ENCODE results near the gene OR2V1.
"Not testable (repeated sequence)": the region's sequence is repeated elsewhere in the genome, so short reads cannot be mapped to it uniquely, and the experiment has no call there.

Gene OR2V1

GRCh38 chr5:181130832-181131496, at the start of gene OR2V1:
TSS of gene OR2V1 (minus strand) at chr5:181131169. CDS start at chr5:181125304, 5,865 bp downstream.
- H3K27ac ChIP-seq, result no peak within 1 kb of the TSS
- DNase-seq (ENCODE audit: low read depth, low spot score), result no peak

DNA sequence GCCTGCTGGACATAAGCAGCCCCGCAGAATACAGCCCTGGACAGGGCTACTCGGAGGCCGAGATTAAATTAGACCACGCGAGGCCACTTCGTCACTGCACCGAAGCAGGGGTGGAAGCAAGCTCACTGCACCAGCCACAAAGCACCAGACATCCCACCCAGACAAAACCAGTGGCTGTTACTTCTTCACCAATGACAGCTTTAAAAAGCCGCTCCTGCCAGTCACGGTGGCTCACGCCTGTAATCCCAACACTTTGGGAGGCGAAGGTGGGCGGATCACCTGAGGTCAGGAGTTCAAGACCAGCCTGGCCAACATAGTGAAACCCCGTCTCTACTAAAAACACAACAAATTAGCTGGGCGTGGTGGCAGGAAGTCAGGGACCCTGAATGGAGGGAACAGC, 46.6 kb upstream of the OR2V1 start:
- not testable (repeated sequence) for DNase-seq (ENCODE audit: low read depth, low spot score); H3K27ac ChIP-seq

- no peak for DNase-seq (ENCODE audit: low read depth, low spot score)
- no peak overlapping the region for H3K27ac ChIP-seq
Observed at GRCh38 chr5:181176254-181176952, 45.4 kb upstream of the OR2V1 start.

DNA sequence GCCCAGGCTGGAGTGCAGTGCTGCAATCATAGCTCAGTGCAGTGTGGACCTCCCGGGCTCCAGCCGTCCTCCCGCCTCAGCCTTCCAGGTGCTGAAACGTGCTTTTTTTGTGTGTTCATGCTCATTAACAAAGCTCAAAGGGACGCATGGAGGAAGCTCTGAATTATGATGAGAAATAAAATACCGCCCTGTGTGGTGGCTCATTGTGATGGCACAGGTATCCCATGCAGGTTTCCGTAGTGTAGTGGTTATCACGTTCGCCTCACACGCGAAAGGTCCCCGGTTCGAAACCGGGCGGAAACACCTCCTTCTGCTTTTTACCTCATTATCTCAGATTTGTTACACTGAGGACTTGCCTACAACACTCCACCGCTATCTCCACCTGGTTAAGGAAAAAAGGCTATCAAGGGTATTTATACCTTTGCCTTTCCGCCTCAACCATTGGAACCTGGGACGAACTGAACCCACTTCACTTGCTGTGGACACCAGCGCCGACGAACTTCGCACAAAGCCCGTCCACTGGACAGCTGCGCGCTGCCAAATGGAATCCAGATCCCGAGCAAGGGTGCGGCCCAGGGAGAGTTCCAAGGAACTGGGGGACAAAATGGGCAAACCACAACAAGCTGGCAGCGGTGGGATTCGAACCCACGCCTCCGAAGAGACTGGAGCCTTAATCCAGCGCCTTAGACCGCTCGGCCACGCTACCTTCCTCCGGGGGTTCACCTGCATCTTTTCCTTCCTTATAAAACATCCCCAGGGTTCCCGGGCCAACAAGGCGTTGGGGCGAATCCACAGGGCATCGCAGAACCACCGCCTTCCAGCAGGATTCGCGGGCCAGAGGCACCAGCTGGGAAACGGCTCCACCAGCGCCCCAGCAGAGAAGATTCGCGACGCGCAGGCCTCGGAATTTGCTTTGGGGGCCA, 42.7 kb upstream of the OR2V1 start:
- DNase-seq (ENCODE audit: low read depth, low spot score), result no peak
- H3K27ac ChIP-seq, result peak overlapping the region; percentile 20

DNA sequence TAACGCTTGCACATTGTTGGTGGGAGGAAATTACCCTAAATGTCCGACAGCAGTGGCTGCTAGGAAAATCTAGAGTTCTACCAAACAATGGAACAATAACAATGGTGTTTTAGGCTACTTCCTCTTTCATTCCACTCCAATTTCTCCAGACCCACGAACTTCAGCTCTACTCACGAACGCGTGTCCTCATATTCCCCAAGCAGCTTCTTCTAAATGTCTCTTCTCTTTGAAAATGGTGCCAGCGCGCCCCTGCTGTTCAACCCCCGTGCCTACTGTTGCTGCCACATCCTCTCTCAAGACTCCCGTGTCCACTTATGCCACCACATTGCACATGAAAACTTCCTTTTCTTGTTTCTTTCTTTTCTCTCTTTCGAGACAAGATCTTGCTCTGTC, 42.1 kb upstream of the OR2V1 start:
- DNase-seq (ENCODE audit: low read depth, low spot score), result no peak
- peak overlapping the region; percentile 20 for H3K27ac ChIP-seq

DNA sequence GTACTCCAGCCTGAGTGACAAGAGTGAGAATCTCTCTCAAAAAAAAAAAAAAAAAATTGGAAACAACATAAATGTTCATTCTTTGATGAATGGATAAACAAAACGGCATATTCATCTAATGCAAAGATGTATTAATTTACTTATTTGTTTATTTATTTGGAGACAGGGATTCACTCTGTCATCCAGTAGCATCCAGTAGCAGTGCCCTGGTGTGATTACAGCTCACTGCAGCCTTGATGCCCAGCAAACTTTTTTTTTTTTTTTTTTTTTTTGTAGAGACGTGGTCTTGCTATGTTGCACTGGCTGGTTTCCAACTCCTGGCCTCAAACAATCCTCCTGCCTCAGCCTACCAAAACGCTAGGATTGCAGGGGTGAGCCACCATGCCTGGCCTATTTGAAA, 40.8 kb upstream of the OR2V1 start:
- H3K27ac ChIP-seq, result no peak overlapping the region
- DNase-seq (ENCODE audit: low read depth, low spot score), result no peak

- no peak overlapping the region for H3K27ac ChIP-seq
- DNase-seq (ENCODE audit: low read depth, low spot score), result no peak
Observed at GRCh38 chr5:181170996-181171395, 40.0 kb upstream of the OR2V1 start.

- H3K27ac ChIP-seq, result no peak overlapping the region
- DNase-seq (ENCODE audit: low read depth, low spot score), result no peak
Observed at GRCh38 chr5:181170237-181170825, 39.4 kb upstream of the OR2V1 start.

GRCh38 chr5:181169459-181170236, 38.7 kb upstream of the OR2V1 start:
- not testable (repeated sequence) for H3K27ac ChIP-seq

GRCh38 chr5:181168595-181169118, 37.7 kb upstream of the OR2V1 start:
- DNase-seq (ENCODE audit: low read depth, low spot score), result no peak

More at GRCh38 chr5:181169459-181170236, 38.7 kb upstream of the OR2V1 start:
- not testable (repeated sequence) for DNase-seq (ENCODE audit: low read depth, low spot score)

DNA sequence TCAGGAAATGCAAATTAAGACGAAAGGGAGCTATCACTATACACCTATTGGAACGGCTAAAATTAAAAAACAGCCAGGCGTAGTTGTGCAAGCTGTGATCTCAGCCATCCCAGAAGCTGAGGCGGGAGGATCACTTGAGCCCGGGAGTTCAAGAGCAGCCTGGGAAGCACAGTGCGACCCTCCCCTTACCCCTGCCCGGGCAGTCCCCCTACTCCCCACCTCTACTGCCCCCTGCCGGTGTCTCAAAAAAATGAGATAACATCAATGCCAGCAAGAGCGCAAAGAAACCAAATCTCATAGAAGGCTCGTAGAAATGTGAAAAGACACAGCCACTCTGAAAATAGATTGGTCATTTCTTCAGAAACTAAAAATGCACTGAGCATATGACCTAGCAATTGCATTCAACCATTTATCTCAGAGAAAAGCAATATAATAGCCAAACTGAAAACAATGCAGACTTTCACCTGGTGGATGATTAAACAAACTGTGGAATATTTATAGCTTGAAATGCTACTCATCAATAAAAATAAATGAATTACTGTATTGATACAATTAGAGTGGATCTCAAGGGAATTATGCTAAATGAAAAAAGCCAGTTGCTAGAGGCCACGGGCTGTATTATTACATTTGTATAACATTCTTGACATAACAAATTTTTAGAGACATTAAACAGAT, 37.0 kb upstream of the OR2V1 start:
- no peak for DNase-seq (ENCODE audit: low read depth, low spot score)

More at GRCh38 chr5:181168595-181169118, 37.7 kb upstream of the OR2V1 start:
- no peak overlapping the region for H3K27ac ChIP-seq

GRCh38 chr5:181166812-181167733, 36.1 kb upstream of the OR2V1 start:
- H3K27ac ChIP-seq, result no peak overlapping the region
- DNase-seq (ENCODE audit: low read depth, low spot score), result no peak

More for the DNA sequence above, 37.0 kb upstream of the OR2V1 start:
- no peak overlapping the region for H3K27ac ChIP-seq

DNA sequence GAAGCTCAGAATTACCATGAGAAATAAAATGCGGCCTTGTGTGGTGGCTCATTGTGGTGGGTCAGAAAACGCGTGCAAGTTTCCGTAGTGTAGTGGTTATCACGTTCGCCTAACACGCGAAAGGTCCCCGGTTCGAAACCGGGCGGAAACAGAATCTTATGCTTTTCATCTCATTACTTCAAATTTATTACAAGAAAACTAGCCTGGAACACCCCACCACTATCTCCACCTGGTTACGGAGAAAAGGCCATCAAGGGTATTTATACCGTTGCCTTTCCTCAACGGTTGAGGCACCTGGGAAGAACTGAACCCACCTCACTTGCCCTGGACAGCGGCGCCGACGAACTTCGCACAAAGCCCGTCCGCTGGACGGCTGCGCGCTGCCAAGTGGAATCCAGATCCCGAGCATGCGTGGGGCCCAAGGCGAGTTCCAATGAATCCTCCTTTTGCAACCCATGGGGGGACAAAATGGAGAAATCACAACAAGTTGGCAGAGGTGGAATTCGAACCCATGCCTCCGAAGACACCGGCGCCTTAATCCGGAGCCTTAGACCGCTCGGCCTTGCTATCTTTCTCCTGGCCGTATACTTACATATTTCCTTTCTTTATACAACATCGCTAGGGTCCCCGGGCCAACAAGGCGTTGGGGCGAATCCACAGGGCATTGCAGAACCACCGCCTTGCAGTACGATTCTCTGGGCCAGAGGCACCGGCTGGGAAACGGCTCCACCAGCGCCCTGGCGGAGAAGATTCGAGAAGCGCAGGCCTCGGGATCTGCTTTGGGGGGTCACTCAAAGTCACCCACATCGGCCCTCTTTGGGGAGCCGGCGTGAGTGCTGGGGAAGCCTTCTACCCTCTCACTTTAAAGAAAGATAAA, 33.3 kb upstream of the OR2V1 start:
- no peak for DNase-seq (ENCODE audit: low read depth, low spot score)

GRCh38 chr5:181163487-181164075, 32.6 kb upstream of the OR2V1 start:
- no peak overlapping the region for H3K27ac ChIP-seq
- DNase-seq (ENCODE audit: low read depth, low spot score), result no peak

More for the DNA sequence above, 33.3 kb upstream of the OR2V1 start:
- no peak overlapping the region for H3K27ac ChIP-seq

- DNase-seq (ENCODE audit: low read depth, low spot score), result no peak
- H3K27ac ChIP-seq, result peak overlapping the region; percentile 32
Observed at GRCh38 chr5:181161534-181162175, 30.7 kb upstream of the OR2V1 start.
